Measurements from ENCODE around the gene TBC1D2.
A peak's percentile ranks its signal among the peaks of the same experiment; 100 is the strongest.

TBC1D2 gene

GRCh38 chr9:98215821-98216220 is 39.6 kb downstream of the TBC1D2 start:
- no peak for DNase-seq (ENCODE audit: low read depth, low spot score)

GRCh38 chr9:98215271-98215670 is 40.2 kb downstream of the TBC1D2 start:
- DNase-seq (ENCODE audit: low read depth, low spot score): no peak

GRCh38 chr9:98214811-98215210 is 40.6 kb downstream of the TBC1D2 start:
- no peak for DNase-seq (ENCODE audit: low read depth, low spot score)

GRCh38 chr9:98211260-98211659 is 44.2 kb downstream of the TBC1D2 start:
- DNase-seq (ENCODE audit: low read depth, low spot score): no peak

- no peak for DNase-seq (ENCODE audit: low read depth, low spot score)
Observed at GRCh38 chr9:98210435-98210834, 45.0 kb downstream of the TBC1D2 start.

- DNase-seq (ENCODE audit: low read depth, low spot score): no peak
Observed at GRCh38 chr9:98209530-98209929, 45.9 kb downstream of the TBC1D2 start.

GRCh38 chr9:98208635-98209034 is 46.8 kb downstream of the TBC1D2 start:
- no peak for DNase-seq (ENCODE audit: low read depth, low spot score)

- DNase-seq (ENCODE audit: low read depth, low spot score): no peak
Observed at GRCh38 chr9:98207606-98208005, 47.8 kb downstream of the TBC1D2 start.

GRCh38 chr9:98206754-98207153 is 48.7 kb downstream of the TBC1D2 start:
- DNase-seq (ENCODE audit: low read depth, low spot score): no peak

- DNase-seq (ENCODE audit: low read depth, low spot score): no peak
Observed at GRCh38 chr9:98204692-98205091, 50.8 kb downstream of the TBC1D2 start.

- DNase-seq (ENCODE audit: low read depth, low spot score): no peak
Observed at GRCh38 chr9:98203153-98203552, 52.3 kb downstream of the TBC1D2 start.

- no peak for DNase-seq (ENCODE audit: low read depth, low spot score)
Observed at GRCh38 chr9:98202252-98202651, 53.2 kb downstream of the TBC1D2 start.

GRCh38 chr9:98201749-98202148 is 53.7 kb downstream of the TBC1D2 start:
- DNase-seq (ENCODE audit: low read depth, low spot score): no peak

GRCh38 chr9:98201102-98201501 is 54.3 kb downstream of the TBC1D2 start:
- no peak for DNase-seq (ENCODE audit: low read depth, low spot score)

- DNase-seq (ENCODE audit: low read depth, low spot score): no peak
Observed at GRCh38 chr9:98199388-98200033, 55.9 kb downstream of the TBC1D2 start.

- no peak for DNase-seq (ENCODE audit: low read depth, low spot score)
Observed at GRCh38 chr9:98195671-98196070, 59.8 kb downstream of the TBC1D2 start.

- no peak for DNase-seq (ENCODE audit: low read depth, low spot score)
Observed at GRCh38 chr9:98193336-98193944, 62.0 kb downstream of the TBC1D2 start.

- peak; percentile 33 for DNase-seq (ENCODE audit: low read depth, low spot score)
Observed at GRCh38 chr9:98192503-98193335, 62.7 kb downstream of the TBC1D2 start, which contains the start of gene CORO2A. Gene CORO2A (minus strand): TSS chr9:98192637. CDS start chr9:98157660, 34,977 bp downstream.

GRCh38 chr9:98191671-98192502 is 63.6 kb downstream of the TBC1D2 start:
- no peak for DNase-seq (ENCODE audit: low read depth, low spot score)

GRCh38 chr9:98191181-98191608 is 64.3 kb downstream of the TBC1D2 start:
- DNase-seq (ENCODE audit: low read depth, low spot score): no peak

- no peak for DNase-seq (ENCODE audit: low read depth, low spot score)
Observed at GRCh38 chr9:98190757-98191105, 64.7 kb downstream of the TBC1D2 start.

- DNase-seq (ENCODE audit: low read depth, low spot score): no peak
Observed at GRCh38 chr9:98189412-98189811, 66.0 kb downstream of the TBC1D2 start.

Measured in activated naive CD8-positive, alpha-beta T cell treated with anti-CD3 and anti-CD28 coated beads, Interleukin-2, amount 50 U/mL, for 16 hours (primary cell).